Type B pancreatic cell (in vitro differentiated cells): Measurements from ENCODE around the gene LYPD1. TPM values are rescaled to one million over a fixed set of nuclear protein-coding genes. Genes with fewer than 3 reads are reported as not detected.

Experiments used
- DNase-seq: peaks from one replicate; pipeline ENCODE4 v3.0.0; 2021; ENCODE audit warnings: mixed read lengths; ENCODE audit not compliant: unreplicated experiment; ENCODE audit errors: extremely low spot score
- H3K27ac Mint-ChIP-seq: 2 replicates; pipeline ENCODE4 v1.8.0; 2021; ENCODE audit warnings: mild to moderate bottlenecking, mixed read lengths
- H3K27me3 Mint-ChIP-seq: 2 replicates; pipeline ENCODE4 v1.8.0; 2021; ENCODE audit warnings: mixed read lengths
- H3K36me3 Mint-ChIP-seq: 2 replicates; pipeline ENCODE4 v1.8.0; 2021; ENCODE audit warnings: mixed read lengths
- H3K4me1 Mint-ChIP-seq: one replicate; pipeline ENCODE4 v1.8.0; 2021; ENCODE audit warnings: mixed read lengths; ENCODE audit not compliant: unreplicated experiment
- H3K4me3 Mint-ChIP-seq: 2 replicates; pipeline ENCODE4 v1.8.0; 2021; ENCODE audit warnings: mild to moderate bottlenecking, mixed read lengths
- H3K9me3 Mint-ChIP-seq: 2 replicates; pipeline ENCODE4 v1.8.0; 2021; ENCODE audit warnings: mixed read lengths
- CTCF ChIP-seq: fragments of 200-600 bp; sonication (generic); conservative IDR thresholded peaks from 2 replicates; pipeline ENCODE4 v1.5.0; 2021; ENCODE audit warnings: antibody characterized with exemption, mild to moderate bottlenecking
- total RNA-seq: library from RNA; stranded (reverse); gene quantifications from 2 replicates; pipeline ENCODE4 v1.2.1, GENCODE V29; 2021; ENCODE audit warnings: low replicate concordance

Gene LYPD1
- total RNA-seq, 1 donor from 2014 or later: 33.9 TPM

- no peak for TF ChIP-seq CTCF
- no peaks in the 10 kb centered on the region for H3K36me3 Mint-ChIP-seq
- peaks cover 57% of the 10 kb centered on the region for H3K27me3 Mint-ChIP-seq
- peaks cover 50% of the 10 kb centered on the region for H3K4me1 Mint-ChIP-seq
- no peaks in the 10 kb centered on the region for H3K9me3 Mint-ChIP-seq
- peak overlapping the region; percentile 84 for H3K4me3 Mint-ChIP-seq
- no peak for DNase-seq
- no peak overlapping the region for H3K27ac Mint-ChIP-seq
Measured at GRCh38 chr2:132667706-132668105, 2.3 kb downstream of the LYPD1 start.

- DNase-seq: no peak
Measured at GRCh38 chr2:132665401-132666140, 4.4 kb downstream of the LYPD1 start.

GRCh38 chr2:132664096-132664495, 5.9 kb downstream of the LYPD1 start:
- H3K4me1 Mint-ChIP-seq: peaks cover 56% of the 10 kb centered on the region
- H3K36me3 Mint-ChIP-seq: peaks cover 6% of the 10 kb centered on the region
- H3K4me3 Mint-ChIP-seq: no peak overlapping the region
- TF ChIP-seq CTCF: no peak
- no peak for DNase-seq
- H3K27me3 Mint-ChIP-seq: peaks cover 36% of the 10 kb centered on the region
- H3K9me3 Mint-ChIP-seq: no peaks in the 10 kb centered on the region
- no peak overlapping the region for H3K27ac Mint-ChIP-seq

More at GRCh38 chr2:132665401-132666140, 4.4 kb downstream of the LYPD1 start:
- TF ChIP-seq CTCF: no peak
- H3K9me3 Mint-ChIP-seq: no peaks in the 10 kb centered on the region
- H3K4me3 Mint-ChIP-seq: no peak overlapping the region
- peaks cover 53% of the 10 kb centered on the region for H3K4me1 Mint-ChIP-seq
- peaks cover 40% of the 10 kb centered on the region for H3K27me3 Mint-ChIP-seq
- no peak overlapping the region for H3K27ac Mint-ChIP-seq
- peaks cover 6% of the 10 kb centered on the region for H3K36me3 Mint-ChIP-seq

- no peak for TF ChIP-seq CTCF
- Mint-ChIP-seq H3K27me3 (peaks cover 26% of the 10 kb centered on the region), H3K4me3 (peak overlapping the region; percentile 1), H3K27ac (no peak overlapping the region), H3K9me3 (peaks cover 6% of the 10 kb centered on the region), H3K4me1 (peaks cover 59% of the 10 kb centered on the region), H3K36me3 (peaks cover 12% of the 10 kb centered on the region)
- DNase-seq: no peak
Measured at GRCh38 chr2:132662732-132663131, 7.3 kb downstream of the LYPD1 start.

GRCh38 chr2:132659331-132659730, 10.7 kb downstream of the LYPD1 start:
- peaks cover 45% of the 10 kb centered on the region for H3K4me1 Mint-ChIP-seq
- peaks cover 6% of the 10 kb centered on the region for H3K27me3 Mint-ChIP-seq
- peaks cover 7% of the 10 kb centered on the region for H3K9me3 Mint-ChIP-seq
- no peak for TF ChIP-seq CTCF
- no peak overlapping the region for H3K27ac Mint-ChIP-seq
- H3K36me3 Mint-ChIP-seq: peaks cover 12% of the 10 kb centered on the region
- no peak for DNase-seq
- no peak overlapping the region for H3K4me3 Mint-ChIP-seq
